GM12878 (cell line): Measurements from ENCODE around the gene VEGFA.

Experiments
- POLR2A ChIP-seq: IDR thresholded peaks from 2 replicates; pipeline ENCODE4 v1.6.1; 2011; ENCODE audit warnings: low read depth, mild to moderate bottlenecking, low read length
- POLR2AphosphoS5 ChIP-seq: IDR thresholded peaks from 2 replicates; pipeline ENCODE4 v1.6.1; 2011; ENCODE audit warnings: mild to moderate bottlenecking, low read length, inconsistent platforms

DNA sequence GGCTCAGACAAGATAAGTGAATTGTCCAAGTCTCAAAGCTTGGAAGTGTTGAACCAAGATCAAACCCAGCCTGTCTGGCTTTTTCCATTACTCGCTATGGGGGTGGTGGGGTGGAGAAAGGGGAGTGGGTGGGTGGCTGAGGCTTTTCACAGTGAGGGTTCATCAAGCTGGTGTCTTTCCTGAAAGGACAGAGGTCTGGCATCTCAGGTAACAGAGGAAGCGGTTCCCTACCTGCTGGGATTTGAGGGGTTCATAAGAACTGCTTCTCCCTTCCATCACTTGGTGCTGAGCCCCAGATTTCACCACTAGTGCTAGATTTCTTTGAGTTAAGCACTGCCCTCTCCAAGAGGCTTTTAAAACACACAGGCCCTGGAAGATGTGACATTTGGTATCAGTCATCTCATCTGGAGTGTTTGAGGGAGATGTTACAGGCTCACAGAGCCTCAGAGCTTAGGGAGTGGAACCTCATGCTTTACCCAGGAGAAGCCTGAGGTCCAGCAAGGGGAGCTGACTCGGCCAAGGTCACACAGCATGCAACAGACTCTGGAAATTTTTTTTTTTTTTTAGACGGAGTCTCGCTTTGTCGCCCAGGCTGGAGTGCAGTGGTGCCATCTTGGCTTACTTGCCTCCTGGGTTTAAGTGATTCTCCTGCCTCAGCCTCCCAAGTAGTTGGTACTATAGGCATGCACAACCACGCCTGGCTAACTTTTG is 6.0 kb upstream of the VEGFA start:
- TF ChIP-seq POLR2A (no peak), POLR2AphosphoS5 (no peak)
